Measurements from ENCODE around the gene PRMT2.

The PRMT2 gene

GRCh38 chr21:46656820-46657219 lies 21.3 kb downstream of the PRMT2 start:
- TF ChIP-seq CTCF (IDR thresholded peaks at IDR 0.05; ENCODE audit: low read depth, low read length) = no peak

DNA sequence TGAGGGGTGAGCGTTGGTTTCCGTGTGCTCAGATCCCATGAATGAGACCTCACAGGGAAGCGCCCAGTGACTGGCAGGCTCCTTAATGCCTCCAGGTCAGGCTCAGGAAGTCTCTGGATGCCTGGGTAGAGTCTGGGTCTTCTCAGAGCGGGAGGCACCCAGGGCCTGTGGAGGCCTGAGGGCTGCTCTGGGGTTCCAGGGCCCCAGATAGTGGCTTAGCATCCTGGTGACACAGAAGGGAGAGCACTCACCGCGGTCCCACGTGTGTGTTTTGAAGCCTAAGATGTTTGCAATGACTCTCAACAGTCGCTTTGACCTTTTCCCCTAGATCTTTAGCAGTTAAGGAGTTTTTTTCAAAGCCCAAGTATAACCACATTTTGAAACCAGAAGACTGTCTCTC lies 25.0 kb downstream of the PRMT2 start:
- no peak for TF ChIP-seq CTCF (IDR thresholded peaks at IDR 0.05; ENCODE audit: low read depth, low read length)
- no peak for DNase-seq (ENCODE audit: extremely low read depth, low read depth)

More at GRCh38 chr21:46656820-46657219, 21.3 kb downstream of the PRMT2 start:
- no peak for DNase-seq (ENCODE audit: extremely low read depth, low read depth)

GRCh38 chr21:46661211-46661625 lies 25.7 kb downstream of the PRMT2 start:
- peak; percentile 74 for TF ChIP-seq CTCF (IDR thresholded peaks at IDR 0.05; ENCODE audit: low read depth, low read length)

GRCh38 chr21:46661642-46662366 lies 26.3 kb downstream of the PRMT2 start:
- TF ChIP-seq CTCF (IDR thresholded peaks at IDR 0.05; ENCODE audit: low read depth, low read length) = no peak
- DNase-seq (ENCODE audit: extremely low read depth, low read depth) = no peak

More at GRCh38 chr21:46661211-46661625, 25.7 kb downstream of the PRMT2 start:
- DNase-seq (ENCODE audit: extremely low read depth, low read depth) = peak; percentile 68

- no peak for TF ChIP-seq CTCF (IDR thresholded peaks at IDR 0.05; ENCODE audit: low read depth, low read length)
- no peak for DNase-seq (ENCODE audit: extremely low read depth, low read depth)
These were observed 26.8 kb downstream of the PRMT2 start for GRCh38 chr21:46662367-46662654.

- DNase-seq (ENCODE audit: extremely low read depth, low read depth) = no peak
- no peak for TF ChIP-seq CTCF (IDR thresholded peaks at IDR 0.05; ENCODE audit: low read depth, low read length)
These were observed 27.5 kb downstream of the PRMT2 start for GRCh38 chr21:46662765-46663500.

DNA sequence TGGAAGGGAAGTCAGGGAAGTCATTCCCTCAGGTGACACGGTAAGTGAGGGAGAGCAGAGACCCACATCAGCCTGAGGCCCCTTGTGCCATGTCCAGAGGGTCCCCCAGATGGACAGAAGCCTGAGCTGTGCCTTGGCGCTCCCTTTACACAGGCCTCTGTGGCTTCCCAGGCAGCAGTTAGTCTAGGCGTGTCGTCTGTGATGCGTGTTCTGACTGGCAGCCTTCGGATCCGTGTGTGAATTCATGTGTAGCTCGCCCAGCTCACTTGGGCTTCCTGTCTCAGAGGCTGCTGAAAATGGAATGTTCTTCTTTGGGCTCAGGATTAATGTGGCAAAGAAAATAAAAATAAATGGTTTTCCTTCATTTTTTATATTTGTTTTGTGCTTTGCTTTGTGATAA lies 28.3 kb downstream of the PRMT2 start:
- TF ChIP-seq CTCF (IDR thresholded peaks at IDR 0.05; ENCODE audit: low read depth, low read length) = no peak
- no peak for DNase-seq (ENCODE audit: extremely low read depth, low read depth)

Measured in AG09319 (cell line).